KMS-11 (cell line): ENCODE data around the gene KMT2C.

ENCODE experiments used
- H2AFZ ChIP-seq: fragments of 200-600 bp; sonication (generic); 2 replicates; pipeline ENCODE4 v1.6.1; 2016; ENCODE audit warnings: antibody characterized with exemption, mixed run types, low read depth
- H3K27ac ChIP-seq: fragments of 200-600 bp; sonication (generic); 2 replicates; pipeline ENCODE4 v1.6.1; 2016; ENCODE audit warnings: mild to moderate bottlenecking, mixed run types
- H3K27me3 ChIP-seq: fragments of 200-600 bp; sonication (generic); 2 replicates; pipeline ENCODE4 v1.6.1; 2017; ENCODE audit warnings: mild to moderate bottlenecking, low read depth, mixed run types, moderate library complexity; ENCODE audit not compliant: insufficient read depth
- H3K36me3 ChIP-seq: fragments of 200-600 bp; sonication (generic); 2 replicates; pipeline ENCODE4 v1.6.1; 2017; ENCODE audit warnings: mild to moderate bottlenecking, mixed run types; ENCODE audit not compliant: insufficient read depth
- H3K4me1 ChIP-seq: fragments of 200-600 bp; sonication (generic); 2 replicates; pipeline ENCODE4 v1.6.1; 2016; ENCODE audit warnings: mild to moderate bottlenecking, low read depth, mixed run types; ENCODE audit not compliant: poor library complexity, severe bottlenecking
- H3K4me2 ChIP-seq: fragments of 200-600 bp; sonication (generic); 2 replicates; pipeline ENCODE4 v1.7.0; 2016; ENCODE audit warnings: mild to moderate bottlenecking, mixed run types
- H3K4me3 ChIP-seq: fragments of 200-600 bp; sonication (generic); IDR thresholded peaks from 2 replicates; pipeline ENCODE4 v1.6.1; 2017; ENCODE audit warnings: low read depth, low read length, mixed read lengths; ENCODE audit not compliant: insufficient read depth
- H3K79me2 ChIP-seq: fragments of 200-600 bp; sonication (generic); 2 replicates; pipeline ENCODE4 v1.6.1; 2016; ENCODE audit warnings: low read depth, mixed run types; ENCODE audit not compliant: insufficient read depth
- H3K9ac ChIP-seq: fragments of 200-600 bp; sonication (generic); 2 replicates; pipeline ENCODE4 v1.6.1; 2016; ENCODE audit warnings: mild to moderate bottlenecking, mixed run types
- H4K20me1 ChIP-seq: fragments of 200-600 bp; sonication (generic); 2 replicates; pipeline ENCODE4 v1.6.1; 2016; ENCODE audit warnings: mild to moderate bottlenecking, mixed run types; ENCODE audit not compliant: insufficient read depth
- TF ChIP-seq, protein P1 (sequence below): fragments of 200-600 bp; sonication (generic); conservative IDR thresholded peaks from 2 replicates; pipeline ENCODE4 v1.6.1; 2017; ENCODE audit warnings: low read depth, mild to moderate bottlenecking, antibody characterized with exemption, low read length, moderate library complexity, mixed read lengths

Gene KMT2C

DNA sequence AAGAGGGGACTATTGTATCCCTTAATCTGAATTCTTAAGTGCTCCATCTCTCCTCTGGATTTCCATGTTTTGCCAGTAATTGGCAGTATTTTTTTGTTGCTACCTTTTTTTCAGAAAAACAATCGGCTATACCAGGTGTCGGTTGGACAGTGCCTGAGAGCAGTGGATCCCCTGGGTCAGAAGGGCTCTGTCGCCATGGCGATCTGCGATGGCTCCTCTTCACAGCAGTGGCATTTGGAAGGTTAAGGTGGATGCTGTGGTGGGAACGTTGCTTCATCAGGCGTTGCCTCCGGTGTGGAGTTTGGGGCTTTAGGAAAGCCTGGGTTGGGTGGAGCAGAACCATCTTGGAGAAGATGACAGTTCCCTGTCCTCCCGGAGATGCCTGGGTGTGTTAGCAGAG, 314.4 kb downstream of the KMT2C start:
- Histone ChIP-seq H3K9ac (no peak overlapping the region), H3K4me3 (no peak overlapping the region), H2AFZ (no peak overlapping the region), H3K36me3 (peaks cover 16% of the 10 kb centered on the region; the same call in 1 of the 2 replicates), H3K79me2 (no peaks in the 10 kb centered on the region), H3K27me3 (no peaks in the 10 kb centered on the region), H4K20me1 (no peaks in the 10 kb centered on the region), H3K4me2 (no peak overlapping the region), H3K27ac (no peak overlapping the region), H3K4me1 (no peaks in the 10 kb centered on the region)
- TF ChIP-seq, protein P1, sequence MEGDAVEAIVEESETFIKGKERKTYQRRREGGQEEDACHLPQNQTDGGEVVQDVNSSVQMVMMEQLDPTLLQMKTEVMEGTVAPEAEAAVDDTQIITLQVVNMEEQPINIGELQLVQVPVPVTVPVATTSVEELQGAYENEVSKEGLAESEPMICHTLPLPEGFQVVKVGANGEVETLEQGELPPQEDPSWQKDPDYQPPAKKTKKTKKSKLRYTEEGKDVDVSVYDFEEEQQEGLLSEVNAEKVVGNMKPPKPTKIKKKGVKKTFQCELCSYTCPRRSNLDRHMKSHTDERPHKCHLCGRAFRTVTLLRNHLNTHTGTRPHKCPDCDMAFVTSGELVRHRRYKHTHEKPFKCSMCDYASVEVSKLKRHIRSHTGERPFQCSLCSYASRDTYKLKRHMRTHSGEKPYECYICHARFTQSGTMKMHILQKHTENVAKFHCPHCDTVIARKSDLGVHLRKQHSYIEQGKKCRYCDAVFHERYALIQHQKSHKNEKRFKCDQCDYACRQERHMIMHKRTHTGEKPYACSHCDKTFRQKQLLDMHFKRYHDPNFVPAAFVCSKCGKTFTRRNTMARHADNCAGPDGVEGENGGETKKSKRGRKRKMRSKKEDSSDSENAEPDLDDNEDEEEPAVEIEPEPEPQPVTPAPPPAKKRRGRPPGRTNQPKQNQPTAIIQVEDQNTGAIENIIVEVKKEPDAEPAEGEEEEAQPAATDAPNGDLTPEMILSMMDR, result no peak

DNA sequence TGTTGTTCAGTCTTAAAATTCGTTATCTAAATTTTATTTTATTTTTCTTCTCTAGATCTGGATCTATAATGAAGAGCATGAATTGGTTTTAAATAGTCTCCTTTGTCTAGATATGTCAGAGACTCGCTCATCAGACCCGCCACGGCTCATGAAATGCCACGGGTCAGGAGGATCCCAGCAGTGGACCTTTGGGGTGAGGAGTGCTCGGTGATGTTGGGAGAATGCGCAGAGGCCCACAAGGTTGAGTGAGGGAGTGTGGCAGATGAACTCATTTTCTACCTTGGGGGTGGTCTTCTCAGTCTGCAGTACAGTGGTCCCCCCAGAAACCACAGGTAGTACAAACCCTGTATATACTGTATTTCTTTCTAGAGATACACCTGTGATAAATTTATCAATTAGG, 315.0 kb downstream of the KMT2C start:
- Histone ChIP-seq H3K9ac (no peak overlapping the region), H3K27ac (no peak overlapping the region), H4K20me1 (no peaks in the 10 kb centered on the region), H3K4me1 (no peaks in the 10 kb centered on the region), H3K36me3 (peaks cover 16% of the 10 kb centered on the region; the same call in 1 of the 2 replicates), H3K4me2 (no peak overlapping the region), H3K4me3 (no peak overlapping the region), H3K79me2 (no peaks in the 10 kb centered on the region), H3K27me3 (no peaks in the 10 kb centered on the region), H2AFZ (no peak overlapping the region)
- TF ChIP-seq, protein P1, result no peak

DNA sequence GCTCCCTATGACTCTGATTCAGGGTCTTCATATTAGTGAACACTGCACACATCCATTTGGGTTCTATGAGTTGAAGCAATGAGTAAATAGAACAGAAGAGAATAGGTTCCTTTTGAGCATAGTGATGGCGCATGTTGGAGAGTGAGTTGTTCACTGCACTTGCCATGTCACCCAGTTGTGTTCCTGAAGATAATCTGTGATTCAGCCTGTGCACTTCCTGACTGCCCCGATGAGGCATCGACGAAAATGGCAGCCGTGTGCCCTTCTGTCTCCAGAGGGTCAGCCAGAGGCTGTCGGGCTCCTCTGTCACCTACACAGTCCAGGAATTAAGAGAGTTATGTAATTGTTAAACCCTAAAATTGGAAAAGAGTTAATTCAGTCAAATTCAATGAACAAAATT, 315.6 kb downstream of the KMT2C start:
- H4K20me1 ChIP-seq, result no peaks in the 10 kb centered on the region
- TF ChIP-seq, protein P1, result no peak
- no peak overlapping the region for H3K4me3 ChIP-seq
- no peaks in the 10 kb centered on the region for H3K4me1 ChIP-seq
- H3K27ac ChIP-seq, result no peak overlapping the region
- no peak overlapping the region for H3K4me2 ChIP-seq
- H2AFZ ChIP-seq, result no peak overlapping the region
- H3K36me3 ChIP-seq, result peaks cover 16% of the 10 kb centered on the region; the same call in 1 of the 2 replicates
- H3K79me2 ChIP-seq, result no peaks in the 10 kb centered on the region
- no peaks in the 10 kb centered on the region for H3K27me3 ChIP-seq
- no peak overlapping the region for H3K9ac ChIP-seq

DNA sequence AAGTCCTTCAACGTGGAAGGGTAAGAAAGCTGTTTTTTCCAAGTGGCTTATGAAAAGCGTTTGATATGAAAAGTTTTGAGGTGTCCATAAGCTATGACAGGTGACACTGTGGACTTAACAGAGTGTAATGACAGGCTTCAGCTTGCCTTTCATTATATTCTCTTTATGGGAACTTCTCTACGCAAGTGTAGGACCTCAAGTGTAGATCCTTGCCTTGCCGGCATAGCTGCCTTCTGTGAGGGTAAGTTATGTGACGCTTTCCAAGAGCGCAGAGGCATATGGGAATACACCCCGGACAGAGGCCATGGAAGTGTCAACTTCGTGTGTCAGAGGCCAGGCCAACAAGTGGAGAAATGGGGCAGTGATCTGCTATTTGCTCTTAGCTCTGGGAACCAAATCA, 318.4 kb downstream of the KMT2C start:
- TF ChIP-seq, protein P1, result no peak
- H3K27me3 ChIP-seq, result no peaks in the 10 kb centered on the region
- no peaks in the 10 kb centered on the region for H4K20me1 ChIP-seq
- H3K4me2 ChIP-seq, result no peak overlapping the region
- H3K27ac ChIP-seq, result no peak overlapping the region
- H3K36me3 ChIP-seq, result peaks cover 5% of the 10 kb centered on the region; the same call in 1 of the 2 replicates
- no peak overlapping the region for H3K9ac ChIP-seq
- no peak overlapping the region for H2AFZ ChIP-seq
- no peaks in the 10 kb centered on the region for H3K79me2 ChIP-seq
- no peaks in the 10 kb centered on the region for H3K4me1 ChIP-seq
- H3K4me3 ChIP-seq, result no peak overlapping the region
